ENCODE results near the gene TCEAL4.
A peak's percentile ranks its signal among the peaks of the same experiment; 100 is the strongest.
"Not testable (repeated sequence)": the region's sequence is repeated elsewhere in the genome, so short reads cannot be mapped to it uniquely, and the experiment has no call there.

Gene TCEAL4

DNA sequence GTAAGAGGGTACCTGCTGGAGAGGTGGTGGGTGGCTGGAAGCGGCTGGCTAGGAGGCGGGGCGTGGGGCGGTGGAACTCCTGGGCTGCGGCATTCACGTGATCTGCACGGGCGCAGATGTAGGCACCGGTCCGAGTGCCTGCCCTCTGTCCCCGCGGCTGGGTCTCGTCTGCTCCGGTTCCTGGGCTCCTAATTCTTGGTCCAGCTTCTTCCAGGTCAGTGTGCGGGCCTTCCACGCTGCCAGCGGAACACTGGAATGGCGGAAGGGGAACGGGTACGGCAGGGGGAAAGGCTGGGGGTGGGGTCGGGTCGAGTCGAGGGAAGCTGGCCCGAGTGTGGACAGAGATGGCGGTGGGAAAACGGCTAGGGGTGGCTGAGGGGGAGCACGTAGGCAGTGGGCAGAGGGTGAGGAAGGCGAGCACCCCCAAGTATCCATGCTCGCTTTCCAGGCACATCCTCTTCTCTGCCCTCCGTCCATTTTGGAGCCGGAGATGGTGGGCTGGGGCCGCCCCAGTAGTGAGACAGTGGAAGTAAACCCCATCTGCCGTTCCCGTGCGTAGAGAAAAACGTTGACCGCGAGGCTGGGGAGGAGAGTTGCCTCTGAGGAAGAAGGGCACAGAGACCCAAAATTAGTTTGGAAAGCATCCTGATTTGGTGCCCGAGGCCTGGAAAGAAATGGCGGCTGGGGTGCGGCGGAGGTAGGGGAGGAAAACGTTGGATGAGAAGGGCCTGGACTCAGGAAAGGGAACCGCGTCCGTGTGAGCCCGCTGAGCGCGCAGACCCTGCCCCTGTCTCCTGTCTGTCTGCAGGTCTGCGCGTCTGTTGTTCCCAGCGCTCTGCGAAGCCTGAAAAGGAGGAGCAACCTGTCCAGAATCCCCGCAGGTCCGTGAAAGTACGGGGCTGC is at the start of gene TCEAL4:
Gene TCEAL4 (plus strand): TSS at position 105 of the 903 bp plus-strand sequence. CDS start 1,161 bp downstream, outside the sequence.
- peak; percentile 29 for DNase-seq

DNA sequence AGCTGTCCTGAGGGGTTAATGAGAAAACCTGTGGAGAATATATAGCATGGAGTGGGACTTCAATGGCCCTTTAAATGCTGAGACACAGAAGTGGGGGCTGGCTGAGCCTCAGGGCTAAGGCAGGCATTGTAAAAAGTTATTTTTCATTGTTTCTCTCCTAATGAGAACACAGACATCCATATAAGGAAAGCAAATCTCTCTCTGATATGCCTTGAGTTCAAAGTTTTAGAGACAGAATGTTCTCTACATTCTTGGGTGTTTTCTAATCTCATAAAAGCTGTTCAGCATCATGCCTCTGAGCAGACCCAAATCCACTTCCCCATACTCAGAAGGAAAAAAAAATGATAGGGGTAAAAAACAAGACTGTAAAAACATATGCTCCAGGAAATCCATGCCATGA is 49.2 kb upstream of the TCEAL4 start:
- DNase-seq, result no peak

DNA sequence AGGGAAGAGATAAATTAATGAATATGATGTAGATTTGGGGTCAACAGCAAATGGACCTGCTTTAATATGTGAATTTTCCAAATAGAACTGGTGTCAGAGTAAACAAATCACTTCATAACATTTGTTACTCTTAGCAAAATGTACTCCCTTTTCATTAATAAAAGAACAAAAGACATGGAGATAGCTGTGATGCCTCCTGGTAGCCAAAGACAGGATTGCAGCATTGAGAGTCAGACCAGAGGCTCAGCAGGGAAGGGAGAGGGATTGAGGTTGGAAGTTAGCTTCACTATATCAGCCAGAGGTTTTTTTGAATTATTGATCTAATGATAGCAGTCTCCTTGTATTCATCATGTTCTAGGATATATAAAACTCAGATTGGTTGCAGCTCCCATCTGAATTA is 48.6 kb upstream of the TCEAL4 start:
- DNase-seq, result no peak

DNA sequence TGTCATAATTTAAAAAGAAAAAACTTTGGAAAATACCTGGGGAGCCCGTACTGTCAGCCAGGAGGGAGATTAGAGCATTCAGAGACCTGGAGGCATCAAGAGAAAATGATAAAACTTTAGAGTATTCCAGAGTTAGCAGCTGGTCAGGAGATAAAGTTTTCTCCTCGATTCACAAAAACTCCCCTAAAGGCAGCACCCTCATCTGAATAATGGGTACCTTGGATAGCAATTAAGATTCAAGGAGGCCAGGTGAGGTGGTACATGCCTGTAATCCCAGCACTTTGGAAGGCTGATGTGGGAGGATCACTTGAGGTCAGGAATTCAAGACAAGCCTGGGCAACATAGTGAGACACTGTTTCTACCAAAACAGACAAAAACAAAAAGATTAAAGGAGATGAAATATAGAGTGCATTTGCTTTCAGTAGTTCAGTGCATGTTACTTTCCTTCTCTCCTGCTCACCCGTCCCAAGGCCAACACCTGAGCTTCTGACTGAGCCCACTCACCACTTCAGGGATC is 47.4 kb upstream of the TCEAL4 start:
- no peak for DNase-seq

DNA sequence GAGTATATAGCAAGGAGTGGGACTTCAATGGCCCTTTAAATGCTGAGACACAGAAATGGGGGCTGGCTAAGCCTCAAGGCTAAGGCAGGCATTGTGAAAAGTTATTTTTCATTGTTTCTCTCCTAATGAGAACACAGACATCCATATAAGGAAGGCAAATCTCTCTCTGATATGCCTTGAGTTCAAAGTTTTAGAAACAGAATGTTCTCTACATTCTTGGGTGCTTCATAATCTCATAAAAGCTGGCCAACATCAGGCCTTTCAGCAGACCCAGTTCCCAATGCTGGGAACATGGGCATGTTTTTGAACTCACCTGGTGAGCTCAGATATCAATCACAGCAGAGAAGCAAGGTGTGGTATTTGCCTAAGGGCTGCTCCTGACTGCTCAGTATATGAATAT is 46.6 kb upstream of the TCEAL4 start:
- no peak for DNase-seq

DNA sequence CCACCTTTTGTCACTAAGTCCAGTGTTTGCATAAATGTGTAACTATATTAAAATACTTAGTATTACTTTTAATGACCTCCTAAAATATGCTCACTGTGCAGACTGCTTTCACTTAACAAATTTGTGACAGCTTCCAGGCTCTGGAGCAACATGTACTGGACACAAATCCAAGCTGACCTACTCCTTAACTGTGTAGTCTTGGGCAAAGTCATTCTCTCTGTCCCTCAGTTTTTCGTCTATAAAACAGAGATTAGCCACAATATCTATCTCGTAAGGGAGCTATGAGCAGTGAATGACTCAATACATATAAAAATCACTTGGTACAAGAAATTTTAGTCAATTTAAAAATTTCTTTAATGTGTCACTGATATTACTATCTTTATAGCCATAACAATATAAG is 45.6 kb upstream of the TCEAL4 start:
- DNase-seq, result no peak

DNA sequence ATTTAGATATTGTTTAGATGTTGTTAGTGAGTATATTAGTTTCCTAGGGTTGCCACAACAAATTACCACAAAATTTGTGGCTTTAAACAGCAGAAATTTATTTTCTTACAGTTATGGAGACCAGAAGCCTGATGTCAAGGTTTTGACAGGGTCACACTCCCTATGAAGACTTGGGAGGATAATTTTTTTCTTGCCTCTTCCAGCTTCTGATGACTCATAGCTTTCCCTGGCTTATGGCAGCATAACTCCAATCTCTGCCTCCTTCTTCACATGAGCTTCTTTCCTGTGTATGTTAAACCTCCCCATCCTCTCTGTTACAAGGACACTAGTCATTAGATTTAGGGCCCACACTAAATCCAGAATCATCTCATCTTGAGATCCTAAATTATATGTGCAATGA is 45.2 kb upstream of the TCEAL4 start:
- no peak for DNase-seq

DNA sequence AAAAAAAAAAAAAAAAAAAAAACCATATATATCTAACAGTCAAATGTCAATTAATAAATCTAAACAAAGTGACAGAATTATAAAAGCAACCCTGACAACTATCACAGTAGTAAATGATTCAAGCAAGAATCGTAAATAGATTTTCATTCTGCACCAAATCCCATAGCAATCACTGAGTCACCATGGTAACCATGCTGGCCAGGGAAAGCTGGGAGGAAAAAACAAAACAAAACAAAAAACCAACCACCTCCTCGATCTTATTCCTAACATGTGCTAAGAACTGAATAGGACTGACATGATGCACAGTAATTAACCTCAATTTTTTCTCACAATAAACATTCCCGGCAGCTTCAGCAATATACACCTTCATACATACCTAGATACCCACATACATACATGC is 35.4 kb upstream of the TCEAL4 start:
- DNase-seq, result no peak

DNA sequence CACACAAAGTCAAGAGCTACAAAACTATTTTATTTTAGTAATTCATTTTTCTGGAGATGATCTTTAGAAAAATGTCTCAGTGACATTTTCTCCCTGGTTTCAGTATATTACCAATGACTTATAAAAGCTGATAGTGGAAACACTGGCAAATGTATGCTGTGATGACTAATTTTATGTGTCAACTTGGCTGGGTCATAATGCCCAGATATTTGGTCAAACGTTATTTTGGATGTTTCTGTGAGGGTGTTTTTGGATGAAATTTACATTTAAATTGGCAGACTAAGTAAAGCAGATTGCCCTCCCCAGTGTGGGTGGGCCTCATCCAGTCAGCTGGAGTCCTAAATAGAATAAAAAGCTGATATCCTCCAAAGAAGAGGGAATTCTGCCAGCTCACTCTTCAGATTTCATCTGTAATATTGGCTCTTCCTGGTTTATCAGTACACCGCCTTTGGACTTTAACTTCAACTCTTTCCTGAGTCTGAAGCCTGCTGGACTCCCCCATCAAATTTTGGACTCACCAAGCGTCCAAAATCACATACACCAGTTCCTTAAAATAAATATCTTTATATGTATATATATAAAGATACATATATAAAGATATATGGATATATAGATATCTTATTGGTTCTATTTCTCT is 34.8 kb upstream of the TCEAL4 start:
- no peak for DNase-seq

DNA sequence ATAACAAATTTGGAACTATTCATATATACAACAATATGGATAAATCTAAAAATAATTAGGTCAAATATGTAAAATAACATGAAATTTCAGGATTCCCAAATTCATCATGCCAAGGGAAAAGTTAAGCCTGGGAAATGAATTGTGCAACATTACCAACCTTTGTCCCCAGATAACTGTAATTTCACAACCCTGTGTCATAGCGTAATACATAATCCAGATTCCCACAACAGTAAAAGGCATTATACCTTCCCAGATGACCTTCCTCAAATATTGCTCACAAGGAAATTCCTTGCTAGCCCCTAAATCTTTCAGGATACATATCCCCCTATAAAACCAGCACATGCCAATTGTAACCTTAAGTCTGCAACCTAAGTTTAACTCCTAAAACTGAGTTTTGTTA is 33.1 kb upstream of the TCEAL4 start:
- DNase-seq, result no peak

DNA sequence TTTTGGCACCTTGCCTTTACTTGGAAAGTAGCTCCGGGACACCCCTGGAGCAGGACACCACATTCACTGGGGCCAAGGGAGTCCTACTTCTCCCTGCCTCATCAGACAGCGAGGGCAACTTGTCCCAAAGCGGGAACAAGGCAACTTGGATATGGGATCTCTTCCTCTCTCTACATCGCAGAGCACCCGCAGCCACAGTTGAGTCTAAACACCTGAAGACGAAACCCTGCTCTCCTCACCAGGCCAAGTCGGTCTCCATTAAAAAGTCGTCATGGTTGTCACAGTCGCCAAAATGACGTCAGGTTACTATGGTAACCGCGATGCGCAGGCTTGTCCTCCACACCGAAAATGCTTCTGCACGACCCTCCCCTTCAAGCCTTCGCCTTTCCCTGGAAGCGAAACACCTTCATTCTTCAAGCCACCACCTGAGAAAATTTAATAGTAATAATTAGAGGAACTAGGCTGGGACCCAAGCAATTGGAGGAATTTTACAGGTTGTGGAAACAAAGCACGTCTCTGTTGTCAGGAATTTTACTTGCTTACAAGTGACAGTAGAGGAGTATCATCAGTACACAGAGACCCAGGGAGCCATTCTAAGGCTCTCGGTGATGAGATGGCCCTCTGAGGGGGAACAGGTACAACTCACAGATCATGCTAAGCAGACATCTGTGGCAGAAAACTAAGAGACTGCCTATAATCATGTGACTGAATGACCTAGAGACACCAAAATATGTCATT is 30.5 kb upstream of the TCEAL4 start:
- DNase-seq, result peak; percentile 69

DNA sequence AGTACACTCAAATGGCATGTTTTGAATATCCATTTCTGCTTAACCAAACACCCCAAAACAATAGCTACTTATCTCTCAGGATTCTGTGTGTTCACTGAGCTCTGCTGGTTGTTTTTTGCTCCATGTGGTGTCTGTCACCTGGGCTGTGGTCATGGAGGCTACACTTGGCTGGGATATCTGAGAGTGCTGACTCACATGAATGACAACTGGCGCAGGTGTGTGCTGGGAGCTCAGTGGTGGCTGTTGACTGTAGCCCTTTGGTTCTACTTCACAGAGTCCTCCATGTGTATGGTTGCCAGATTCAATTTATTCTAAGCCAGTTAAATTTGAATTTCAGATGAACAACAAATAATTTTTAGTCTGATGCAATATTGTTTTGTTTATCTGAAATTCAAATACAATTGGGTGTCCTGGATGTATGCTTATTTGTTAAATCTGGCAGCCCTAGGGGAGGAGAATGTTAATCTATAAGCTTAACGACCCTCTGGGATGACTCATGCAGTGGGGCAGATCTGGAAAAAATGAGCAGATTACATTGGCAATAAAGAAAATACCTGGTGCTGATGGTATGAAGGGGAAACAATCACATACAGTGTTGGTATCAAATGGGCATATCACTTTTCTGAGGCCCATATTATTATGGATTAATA is 28.2 kb upstream of the TCEAL4 start:
- DNase-seq, result no peak

DNA sequence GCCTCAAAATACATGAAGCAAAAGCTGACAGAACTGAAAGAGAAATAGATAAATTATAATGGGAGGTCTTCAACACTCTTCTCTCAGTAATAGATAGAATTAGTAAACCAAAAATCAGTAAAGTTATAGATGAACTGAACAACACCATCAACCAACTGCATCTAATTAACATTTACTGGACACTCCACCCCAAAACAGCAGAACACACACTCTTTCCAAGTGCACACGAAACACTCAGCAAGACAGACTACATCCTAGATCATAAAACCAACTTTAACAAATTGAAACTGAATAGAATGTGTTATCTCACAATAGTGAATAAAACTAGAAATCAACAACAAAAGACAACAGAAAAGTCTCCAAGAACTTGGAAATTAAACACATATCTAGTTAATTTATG is 25.1 kb upstream of the TCEAL4 start:
- DNase-seq, result no peak

DNA sequence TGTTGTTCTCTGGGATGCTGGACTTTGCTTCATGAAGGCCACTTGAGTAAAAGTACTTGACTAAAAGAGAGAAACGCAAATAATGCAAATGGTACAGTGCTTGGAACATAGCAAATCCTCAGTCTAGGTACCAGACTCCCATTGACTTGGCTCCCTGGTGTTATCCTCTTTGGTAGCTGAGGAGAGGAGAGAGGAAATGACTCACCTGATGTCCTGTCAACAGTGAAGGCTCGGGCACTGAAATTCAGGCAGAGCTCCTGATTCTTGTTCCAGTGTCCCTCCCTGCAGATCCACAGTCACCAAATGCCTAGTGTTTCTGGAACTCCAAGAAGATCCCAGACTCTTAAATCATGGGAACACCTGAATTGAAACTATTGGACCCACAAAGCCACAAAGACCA is 22.5 kb upstream of the TCEAL4 start:
- DNase-seq, result no peak

DNA sequence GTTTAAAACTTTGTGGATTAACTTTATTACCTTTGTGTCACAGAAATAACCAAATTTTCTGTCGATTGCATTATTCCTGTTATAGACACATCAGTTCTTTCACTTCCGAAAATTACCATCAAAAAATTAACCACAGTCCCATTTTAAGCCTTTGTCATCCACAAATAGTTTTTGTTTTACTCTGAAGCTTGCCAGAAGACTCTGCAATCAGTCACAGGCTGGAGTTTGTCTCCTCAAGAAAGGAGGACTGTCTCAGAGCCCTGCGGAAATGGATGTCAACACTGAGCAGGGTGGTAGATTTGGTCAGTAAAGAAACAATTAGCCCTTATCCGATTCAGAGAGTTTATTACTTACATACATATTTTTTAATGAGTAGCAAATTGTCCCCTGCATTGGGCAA is 20.1 kb upstream of the TCEAL4 start:
- DNase-seq, result no peak

DNA sequence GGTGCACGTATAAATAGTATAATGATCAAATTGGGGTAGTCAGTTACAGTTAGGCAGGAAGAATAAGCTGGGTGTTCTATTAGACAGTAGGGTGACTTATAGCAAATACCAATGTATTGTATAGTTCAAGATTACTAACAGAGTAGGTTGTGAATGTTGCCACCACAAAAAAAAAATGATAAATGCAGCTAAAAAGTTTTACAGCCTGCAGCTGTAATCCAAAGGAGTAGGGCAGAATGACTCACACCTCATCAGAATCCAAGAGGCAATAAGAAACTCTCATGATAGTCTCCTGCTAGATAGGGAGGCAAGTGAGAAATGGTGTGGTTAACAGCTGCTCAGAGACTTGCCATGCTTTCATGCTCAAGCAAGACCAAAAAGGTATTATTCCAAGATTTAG is 19.6 kb upstream of the TCEAL4 start:
- no peak for DNase-seq

DNA sequence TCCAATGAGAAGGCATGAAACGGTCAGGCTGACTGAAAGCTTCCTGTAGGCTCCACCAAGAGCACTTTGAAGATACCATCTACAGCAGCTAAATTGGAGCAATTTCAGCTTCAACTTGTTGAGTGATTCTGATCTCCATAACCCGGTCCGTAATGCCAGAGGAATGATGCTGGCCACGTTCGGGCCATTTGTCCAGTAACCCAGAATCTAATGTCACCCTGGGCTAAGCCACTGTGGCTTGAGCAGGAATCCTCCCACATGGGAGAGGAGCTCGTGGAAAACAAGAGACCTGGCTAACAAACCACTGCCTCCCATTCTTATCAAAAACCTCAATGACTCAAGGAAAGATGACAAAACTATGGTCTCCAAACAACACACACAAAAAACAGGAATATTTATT is 14.2 kb upstream of the TCEAL4 start:
- DNase-seq, result no peak

DNA sequence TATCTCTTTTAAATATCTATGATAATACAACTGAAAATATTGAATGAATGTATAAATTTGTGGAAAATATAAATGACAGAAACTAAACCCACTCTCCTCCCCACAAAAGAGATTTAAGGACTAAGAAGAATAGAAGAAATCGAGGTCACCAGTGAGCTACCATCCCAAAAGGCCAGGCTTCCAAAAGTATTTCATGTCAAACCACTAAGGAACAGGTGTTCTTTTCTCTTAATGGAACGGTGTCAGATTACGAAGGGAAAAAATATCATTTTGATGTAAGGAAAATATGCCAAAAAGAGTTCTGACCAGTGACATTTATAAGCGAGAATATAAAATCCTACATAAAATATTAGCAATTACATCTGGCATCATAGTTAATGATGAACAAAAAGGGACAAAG is 13.6 kb upstream of the TCEAL4 start:
- no peak for DNase-seq

DNA sequence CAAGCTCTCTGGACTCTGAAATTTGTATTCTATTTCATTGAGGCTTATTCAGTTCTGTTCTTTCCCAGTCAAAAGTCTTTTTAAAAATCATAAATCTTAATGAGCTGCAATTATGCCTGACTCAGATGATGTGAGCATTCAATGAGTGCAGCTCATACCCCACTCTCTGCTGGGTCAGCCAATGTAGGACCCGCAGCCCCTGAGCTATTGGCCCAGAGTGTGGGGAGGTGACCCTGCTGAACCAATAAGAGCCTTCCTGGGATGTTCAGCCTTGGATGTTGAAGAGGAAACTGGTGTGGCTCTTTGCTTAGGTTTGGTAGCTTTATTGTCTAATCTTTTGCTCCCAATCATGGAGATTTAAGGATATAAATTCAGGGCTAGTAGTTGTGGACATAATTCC is 12.1 kb upstream of the TCEAL4 start:
- no peak for DNase-seq

DNA sequence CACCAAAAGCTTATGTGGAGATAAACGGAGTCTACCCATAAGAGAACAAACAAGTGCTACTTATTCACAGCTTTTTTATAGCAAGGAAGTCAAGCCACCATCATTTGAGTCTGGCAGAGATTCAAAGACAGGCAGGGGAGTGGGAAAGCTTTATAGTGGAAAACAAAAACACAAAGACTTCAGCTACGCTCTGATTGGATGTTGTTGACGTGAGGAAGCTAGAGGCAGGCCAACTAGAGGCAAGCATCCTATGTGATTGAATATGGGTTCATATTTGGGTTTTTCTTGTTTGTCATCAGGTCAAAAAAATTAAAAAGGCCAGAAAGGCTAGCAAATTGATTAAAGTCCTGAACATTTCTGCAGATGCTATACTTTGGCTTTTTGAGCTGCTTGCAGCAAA is 719 bp upstream of the TCEAL4 start:
- DNase-seq, result no peak

DNA sequence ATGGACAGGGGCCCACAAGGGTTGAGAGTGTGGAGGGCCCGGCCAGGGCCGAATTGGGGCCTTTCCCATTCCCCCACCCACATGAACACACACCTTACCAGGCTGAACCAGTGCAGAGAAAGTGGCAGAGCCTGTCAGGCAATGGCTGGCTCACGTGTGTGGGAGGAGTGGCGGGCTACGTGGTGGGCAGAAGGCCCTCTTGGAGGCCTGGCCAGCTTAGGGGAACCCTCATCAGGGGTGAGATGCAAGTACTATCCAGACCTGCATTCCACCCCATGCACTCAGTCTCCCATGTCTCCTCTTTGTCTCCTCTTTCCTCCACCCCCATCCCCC is 965 bp downstream of the TCEAL4 start:
- no peak for DNase-seq

DNA sequence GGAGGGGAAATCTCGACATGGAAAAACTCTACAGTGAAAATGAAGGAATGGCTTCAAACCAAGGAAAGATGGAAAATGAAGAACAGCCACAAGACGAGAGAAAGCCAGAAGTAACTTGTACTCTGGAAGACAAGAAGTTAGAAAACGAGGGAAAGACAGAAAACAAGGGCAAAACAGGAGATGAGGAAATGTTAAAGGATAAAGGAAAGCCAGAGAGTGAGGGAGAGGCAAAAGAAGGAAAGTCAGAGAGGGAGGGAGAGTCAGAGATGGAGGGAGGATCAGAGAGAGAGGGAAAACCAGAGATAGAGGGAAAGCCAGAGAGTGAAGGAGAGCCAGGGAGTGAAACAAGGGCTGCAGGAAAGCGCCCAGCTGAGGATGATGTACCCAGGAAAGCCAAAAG is 1.3 kb downstream of the TCEAL4 start:
- DNase-seq, result no peak

DNA sequence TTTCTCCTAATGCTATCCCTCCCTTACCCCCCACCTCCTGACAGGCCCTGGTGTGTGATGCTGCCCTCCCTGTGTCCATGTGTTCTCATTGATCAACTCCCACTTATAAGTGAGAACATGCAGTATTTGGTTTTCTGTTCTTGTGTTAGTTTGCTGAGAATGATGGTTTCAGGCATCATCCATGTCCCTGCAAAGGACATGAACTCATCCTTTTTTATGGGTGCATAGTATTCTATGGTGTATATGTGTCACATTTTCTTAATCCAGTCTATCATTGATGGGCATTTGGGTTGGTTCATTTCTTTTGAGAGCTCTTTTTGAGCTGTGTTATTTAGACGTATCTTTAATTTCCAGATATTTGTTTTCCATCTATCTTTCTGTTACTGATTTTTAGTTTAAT is 7.0 kb downstream of the TCEAL4 start:
- not testable (repeated sequence) for DNase-seq

All from CD4-positive, alpha-beta T cell treated with Interferon gamma for 1 hour (primary cell).